Heart left ventricle (tissue), 16 donors: ENCODE measurements around the gene TNIK. TPM values are rescaled to one million over a fixed set of nuclear protein-coding genes. Genes with fewer than 3 reads are reported as not detected.
A peak's percentile ranks its signal among the peaks of the same experiment; 100 is the strongest.

Source experiments
- ATAC-seq, 4 donors: fragments of 200-7000 bp; cut with Tn5 transposase; one replicate each; pipeline ENCODE4 v1.9.1; 2020 to 2022; ENCODE audit warnings: moderate library complexity in 4 of 4, mild to moderate bottlenecking in 3 of 4, moderate number of reproducible peaks in 1 of 4
- DNase-seq, 5 donors: peaks; one replicate each; pipeline ENCODE4 v3.0.0-alpha.2; 2020
- H3K27ac ChIP-seq, 12 donors: fragments of 200-600 bp; sonication (generic) in 4 of 12; one replicate each; pipeline versions ENCODE4 v1.5.0 to v1.8.0; 2016 to 2022; ENCODE audit warnings: mild to moderate bottlenecking in 2 of 12
- H3K27me3 ChIP-seq, 9 donors: fragments of 200-600 bp; sonication (generic) in 2 of 9; one replicate each; pipeline versions ENCODE4 v1.5.1 to v1.8.0; 2016 to 2022; ENCODE audit warnings: mild to moderate bottlenecking in 3 of 9
- H3K36me3 ChIP-seq, 9 donors: fragments of 200-600 bp; sonication (generic) in 2 of 9; one replicate each; pipeline versions ENCODE4 v1.5.0 to v1.8.0; 2018 to 2022; ENCODE audit warnings: mild to moderate bottlenecking in 2 of 9
- H3K4me1 ChIP-seq, 12 donors: fragments of 200-600 bp; sonication (generic) in 4 of 12; one replicate each; pipeline versions ENCODE4 v1.5.0 to v1.8.0; 2016 to 2022; ENCODE audit warnings: mild to moderate bottlenecking in 3 of 12
- H3K4me3 ChIP-seq, 12 donors: fragments of 200-600 bp; sonication (generic) in 4 of 12; one replicate each; pipeline versions ENCODE4 v1.5.0 to v1.8.0; 2017 to 2022; ENCODE audit warnings: mild to moderate bottlenecking in 9 of 12, moderate library complexity in 4 of 12
- H3K9me3 ChIP-seq, 12 donors: fragments of 200-600 bp; sonication (generic) in 4 of 12; one replicate each; pipeline versions ENCODE4 v1.5.0 to v1.8.0; 2016 to 2022; ENCODE audit warnings: mild to moderate bottlenecking in 1 of 12
- CTCF ChIP-seq, 12 donors: fragments of 200-600 bp; sonication (generic) in 4 of 12; IDR thresholded peaks; one replicate each; pipeline versions ENCODE4 v1.5.0 to v1.8.0; 2018 to 2022; ENCODE audit warnings: antibody characterized with exemption in 12 of 12, mild to moderate bottlenecking in 5 of 12
- POLR2A ChIP-seq, 2 donors: fragments of 450-650 bp; IDR thresholded peaks; one replicate each; pipeline ENCODE4 v1.6.1; 2017; ENCODE audit warnings: antibody characterized with exemption in 2 of 2, mild to moderate bottlenecking in 2 of 2, moderate library complexity in 2 of 2
- WGBS, 4 donors: extraction: QIAGEN DNeasy Blood & Tissue Kit in 2 of 4; methylation state at CpG; one replicate each; pipeline versions ENCODE4 v1.1.5 to v1.1.7; 2013 to 2018; 5-methylcytosine and 5-hydroxymethylcytosine counted together
- intact Hi-C, 10 donors: fragments of 100-400 bp; cut with DNase I; formaldehyde crosslinking; loops; one replicate each; pipeline versions ENCODE4 v1.11.1 to v1.14.2; 2022
- polyA plus RNA-seq, 2 donors: library from polyadenylated mRNA; stranded (reverse); fragments of 200-250 nt; gene quantifications; one replicate each; pipeline ENCODE4 v1.2.3, GENCODE V29; 2013
- total RNA-seq, 9 donors: library from RNA; depleted of rRNA in 2 of 9; stranded (reverse); fragments of >200 nt in 2 of 9; fragmentation: NEBNext Ultra II Directional in 3 of 9; extraction: Animal tissue kit (Norgen Biotek cat#: 25700) in 3 of 9; gene quantifications; one replicate each; pipeline versions ENCODE4 v1.1.0 to v1.2.4, GENCODE V29; 2016 to 2023
- donor health status: ischemic (EF 13 %, LVEDD 7.1; RV severe dilation, severe dysfunction).
- donor health status: healthy with polysubstance abuse.
- donor health status: DM: no; HTN: yes; CAD: no.
- donor health status: DM: no; HTN: no; CAD: no.
- donor health status: ischemic (EF 25% LVEDD 6.9; RV normal size, moderate dysfunction).
- donor health status: ischemic (EF 25% LVEDD 5.7; RV mildly dilated, moderate dysfunction).
- donor health status: healthy.
- donor health status: DM: yes; HTN: yes; CAD: no.
- donor health status: ischemic (EF 35%, LVEDD 5.7; RV mildly dilated, moderate dysfunction).
- donor health status: nonischemic (EF 11% LVEDD 7.7; RV severe dilation, severe dysfunction).
- donor health status: DM: yes; HTN: yes; CAD: no.
- donor health status: PGD.
- donor health status: ischemic (EF 29% LVEDD 5.4; RV normal size, mild dysfunction).
- donor health status: nonischemic (EF 23%, LVEDD 6.1; RV moderate dilation, normal function).

Gene TNIK
- total and polyA plus RNA-seq, 11 donors, result 12.3 to 51.6 (median 32.4) TPM

DNA sequence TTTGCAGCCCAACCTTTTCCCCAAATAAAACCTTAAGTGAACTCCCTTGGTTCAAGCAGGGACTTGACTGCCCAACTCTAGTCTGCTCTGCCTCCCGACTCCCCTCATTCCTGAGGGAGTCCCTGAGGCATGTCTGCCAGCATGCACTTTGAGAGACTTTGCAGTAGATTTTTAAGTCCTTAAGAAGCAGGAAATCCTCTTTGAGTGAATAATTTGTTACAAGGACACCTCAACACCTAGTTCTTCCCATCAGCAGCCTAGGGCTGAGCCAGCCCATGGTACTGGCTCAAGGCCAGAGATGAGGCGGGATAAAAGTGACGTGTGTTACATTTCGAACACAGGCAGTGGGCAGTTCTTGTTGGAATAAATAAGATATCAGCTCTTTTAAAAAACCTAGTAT lies 229.3 kb downstream of the TNIK start:
- TF ChIP-seq POLR2A (IDR thresholded peaks at IDR 0.05), result no peak
- no peak for TF ChIP-seq CTCF (IDR thresholded peaks at IDR 0.05)
- H3K27ac ChIP-seq, result no peak overlapping the region
- intact Hi-C loops, result no loop called here
- peaks cover 0 to 30% (median 13%) of the 10 kb centered on the region in 12 donors for H3K4me1 ChIP-seq
- DNase-seq (peak in 2 of 5 donors; percentile 27 to 34), ATAC-seq (peak in 2 of 4 donors; percentile 34 to 49)
- H3K36me3 ChIP-seq, result peaks cover 0 to 5% (median 0%) of the 10 kb centered on the region in 9 donors
- H3K4me3 ChIP-seq, result no peak overlapping the region
- WGBS, 4 donors, result 22 to 29% (median 26%) methylated on average over 4 of the region's 4 CpGs
- peaks cover 0 to 7% (median 0%) of the 10 kb centered on the region in 12 donors for H3K9me3 ChIP-seq
- no peaks in the 10 kb centered on the region for H3K27me3 ChIP-seq

- no peak overlapping the region for H3K4me3 ChIP-seq
- peaks cover 0 to 21% (median 8%) of the 10 kb centered on the region in 12 donors for H3K4me1 ChIP-seq
- ATAC-seq (no peak), DNase-seq (no peak)
- no peak overlapping the region for H3K27ac ChIP-seq
- no peaks in the 10 kb centered on the region for H3K27me3 ChIP-seq
- H3K9me3 ChIP-seq, result peaks cover 0 to 9% (median 0%) of the 10 kb centered on the region in 12 donors
- TF ChIP-seq CTCF (IDR thresholded peaks at IDR 0.05), result no peak
- TF ChIP-seq POLR2A (IDR thresholded peaks at IDR 0.05), result no peak
- intact Hi-C loops, result no loop called here
- WGBS, 4 donors, result 78 to 96% (median 86%) methylated on average over 2 of the region's 2 CpGs
- H3K36me3 ChIP-seq, result peaks cover 0 to 5% (median 0%) of the 10 kb centered on the region in 9 donors
These were observed 231.0 kb downstream of the TNIK start for GRCh38 chr3:171229173-171229572.

DNA sequence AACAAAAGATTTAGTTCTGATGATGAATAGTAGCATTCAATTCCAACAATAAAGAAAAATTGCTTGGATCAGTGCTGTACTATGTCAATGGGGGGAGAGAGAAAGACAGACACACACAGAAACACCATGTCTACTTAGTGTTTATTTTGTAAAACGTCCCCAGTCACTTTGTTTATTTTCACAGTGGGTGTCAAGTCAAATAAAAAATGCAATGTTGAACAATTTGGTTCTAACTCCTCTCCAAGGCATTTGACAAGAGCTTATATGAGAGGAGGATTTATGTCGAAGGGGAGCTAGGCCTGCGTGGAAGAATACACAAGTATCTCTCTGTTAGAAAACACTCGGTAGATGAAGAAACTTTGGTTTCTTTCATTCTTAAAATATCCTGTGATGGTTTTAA lies 232.0 kb downstream of the TNIK start:
- H3K27ac ChIP-seq, result no peak overlapping the region
- H3K27me3 ChIP-seq, result no peaks in the 10 kb centered on the region
- no peak for TF ChIP-seq POLR2A (IDR thresholded peaks at IDR 0.05)
- no peak for TF ChIP-seq CTCF (IDR thresholded peaks at IDR 0.05)
- peaks cover 0 to 14% (median 6%) of the 10 kb centered on the region in 12 donors for H3K4me1 ChIP-seq
- peaks cover 0 to 9% (median 0%) of the 10 kb centered on the region in 12 donors for H3K9me3 ChIP-seq
- DNase-seq (no peak), ATAC-seq (no peak)
- 64 to 79% (median 72%) methylated on average over 4 of the region's 4 CpGs for WGBS, 4 donors
- H3K36me3 ChIP-seq, result peaks cover 0 to 5% (median 0%) of the 10 kb centered on the region in 9 donors
- intact Hi-C loops, result no loop called here
- H3K4me3 ChIP-seq, result no peak overlapping the region

- no peak for ATAC-seq
- Histone ChIP-seq H3K27me3 (no peaks in the 10 kb centered on the region), H3K27ac (no peak overlapping the region), H3K4me1 (peaks cover 0 to 13% (median 7%) of the 10 kb centered on the region in 12 donors), H3K9me3 (peaks cover 0 to 9% (median 0%) of the 10 kb centered on the region in 12 donors), H3K4me3 (no peak overlapping the region), H3K36me3 (peaks cover 0 to 5% (median 0%) of the 10 kb centered on the region in 9 donors)
- DNase-seq, result no peak
- 79 to 93% (median 86%) methylated on average over 3 of the region's 3 CpGs for WGBS, 4 donors
- intact Hi-C loops, result no loop called here
- TF ChIP-seq POLR2A (IDR thresholded peaks at IDR 0.05) (no peak), CTCF (IDR thresholded peaks at IDR 0.05) (no peak)
These were observed 232.4 kb downstream of the TNIK start for GRCh38 chr3:171227828-171228227.
